ENCODE results near the gene C1orf167.

The C1orf167 gene

DNA sequence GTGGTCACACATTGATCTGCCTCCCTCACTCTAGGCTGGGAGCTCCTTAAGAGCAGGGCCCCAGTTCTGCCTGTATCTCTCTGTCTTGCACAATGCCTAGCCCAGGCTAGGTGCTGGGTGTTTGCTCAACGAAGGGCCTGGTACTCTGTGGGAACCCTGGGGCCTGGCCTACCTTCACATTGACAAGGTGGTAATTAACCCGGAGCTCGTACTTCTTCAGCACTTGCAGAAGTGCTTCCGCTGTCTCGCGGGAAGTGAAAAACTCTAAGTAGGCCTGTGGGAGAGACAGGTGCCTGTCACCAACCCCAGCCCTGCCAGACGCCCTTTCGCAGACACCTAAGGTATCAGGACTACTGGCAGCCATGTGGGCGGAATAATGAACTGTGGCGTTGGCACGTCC, 30.1 kb downstream of the C1orf167 start:
- Histone ChIP-seq H3K4me1 (ENCODE audit: control insufficient read depth, insufficient read depth, low read length) (peaks cover 15% of the 10 kb centered on the region), H3K4me3 (ENCODE audit: insufficient read depth, low read depth, low read length) (no peak overlapping the region), H3K27ac (ENCODE audit: insufficient read depth, low read depth, low read length, poor library complexity, severe bottlenecking) (no peak overlapping the region), H3K36me3 (ENCODE audit: control insufficient read depth, insufficient read depth, low read length) (peaks cover 13% of the 10 kb centered on the region), H3K27me3 (ENCODE audit: control insufficient read depth, insufficient read depth, low read length, poor library complexity, severe bottlenecking) (no peaks in the 10 kb centered on the region), H3K9me3 (ENCODE audit: control insufficient read depth, low read length) (no peaks in the 10 kb centered on the region)
- 96% methylated on average over 11 of the region's 11 CpGs for WGBS, 2 experiments

DNA sequence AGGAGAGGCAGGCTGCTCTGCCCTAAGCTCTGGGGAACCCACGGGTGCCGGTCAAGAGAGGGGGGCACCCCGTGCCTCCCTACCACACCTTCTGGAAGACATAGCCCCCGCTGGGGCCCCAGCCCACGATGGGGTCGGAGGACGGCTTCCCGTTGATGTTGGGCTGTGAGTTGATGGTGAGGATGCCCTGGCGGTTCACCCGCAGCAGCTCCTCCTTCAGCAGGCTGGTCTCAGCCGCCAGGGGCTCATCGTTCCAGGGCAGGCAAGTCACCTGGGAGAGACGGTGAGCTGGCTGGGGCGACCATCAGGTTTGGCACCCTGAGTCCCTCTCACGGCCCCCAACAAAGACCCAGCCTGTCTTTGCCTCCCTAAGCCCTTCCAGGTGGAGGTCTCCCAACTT, 31.8 kb downstream of the C1orf167 start:
- no peaks in the 10 kb centered on the region for H3K4me1 ChIP-seq (ENCODE audit: control insufficient read depth, insufficient read depth, low read length)
- no peak overlapping the region for H3K4me3 ChIP-seq (ENCODE audit: insufficient read depth, low read depth, low read length)
- no peaks in the 10 kb centered on the region for H3K27me3 ChIP-seq (ENCODE audit: control insufficient read depth, insufficient read depth, low read length, poor library complexity, severe bottlenecking)
- WGBS, 2 experiments: 93 to 94% methylated on average over 15 of the region's 15 CpGs
- no peaks in the 10 kb centered on the region for H3K9me3 ChIP-seq (ENCODE audit: control insufficient read depth, low read length)
- no peak overlapping the region for H3K27ac ChIP-seq (ENCODE audit: insufficient read depth, low read depth, low read length, poor library complexity, severe bottlenecking)
- H3K36me3 ChIP-seq (ENCODE audit: control insufficient read depth, insufficient read depth, low read length): peaks cover 13% of the 10 kb centered on the region

DNA sequence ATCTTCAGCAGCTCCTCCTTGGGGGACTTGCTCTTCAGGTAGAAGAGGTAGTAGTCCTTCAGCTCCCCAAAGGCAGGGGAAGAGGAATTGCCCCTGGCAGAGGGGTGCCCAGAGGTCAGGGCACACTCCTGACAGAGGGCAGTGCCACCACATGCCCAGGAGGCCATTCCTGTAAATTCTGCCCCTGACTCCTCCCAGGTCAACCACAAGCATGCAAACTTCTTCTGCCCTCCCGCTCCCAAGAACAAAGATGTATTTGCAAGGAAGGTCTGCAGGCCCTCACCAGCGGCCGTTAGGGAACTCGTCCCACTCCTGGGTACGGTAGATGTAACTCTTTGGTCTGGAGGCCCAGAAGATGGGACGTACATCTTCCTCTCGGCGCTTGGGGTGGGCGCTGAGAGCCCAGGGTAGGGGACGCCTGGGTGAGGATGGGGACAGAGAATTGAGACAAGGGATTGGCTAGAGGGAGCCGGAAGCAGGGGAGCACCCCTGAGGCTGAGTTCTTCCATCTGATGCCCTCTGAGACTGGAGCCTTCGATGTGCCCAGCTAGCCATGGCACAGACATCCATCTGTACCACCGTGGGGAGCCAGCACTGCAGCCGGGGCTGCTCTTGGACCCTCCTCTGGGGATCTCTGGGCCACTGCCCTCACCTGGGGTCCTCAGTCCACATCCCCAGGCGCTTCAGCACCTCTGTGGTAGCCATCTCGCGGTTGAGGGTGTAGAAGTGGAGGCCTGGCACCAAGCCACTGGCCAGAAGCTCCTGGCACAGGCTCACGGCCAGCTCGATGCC, 32.6 kb downstream of the C1orf167 start:
- Histone ChIP-seq H3K4me3 (ENCODE audit: insufficient read depth, low read depth, low read length) (no peak overlapping the region), H3K27me3 (ENCODE audit: control insufficient read depth, insufficient read depth, low read length, poor library complexity, severe bottlenecking) (no peaks in the 10 kb centered on the region), H3K9me3 (ENCODE audit: control insufficient read depth, low read length) (no peaks in the 10 kb centered on the region), H3K4me1 (ENCODE audit: control insufficient read depth, insufficient read depth, low read length) (no peaks in the 10 kb centered on the region), H3K36me3 (ENCODE audit: control insufficient read depth, insufficient read depth, low read length) (peaks cover 13% of the 10 kb centered on the region), H3K27ac (ENCODE audit: insufficient read depth, low read depth, low read length, poor library complexity, severe bottlenecking) (no peak overlapping the region)
- WGBS, 2 experiments: 94 to 96% methylated on average over 19 of the region's 19 CpGs

DNA sequence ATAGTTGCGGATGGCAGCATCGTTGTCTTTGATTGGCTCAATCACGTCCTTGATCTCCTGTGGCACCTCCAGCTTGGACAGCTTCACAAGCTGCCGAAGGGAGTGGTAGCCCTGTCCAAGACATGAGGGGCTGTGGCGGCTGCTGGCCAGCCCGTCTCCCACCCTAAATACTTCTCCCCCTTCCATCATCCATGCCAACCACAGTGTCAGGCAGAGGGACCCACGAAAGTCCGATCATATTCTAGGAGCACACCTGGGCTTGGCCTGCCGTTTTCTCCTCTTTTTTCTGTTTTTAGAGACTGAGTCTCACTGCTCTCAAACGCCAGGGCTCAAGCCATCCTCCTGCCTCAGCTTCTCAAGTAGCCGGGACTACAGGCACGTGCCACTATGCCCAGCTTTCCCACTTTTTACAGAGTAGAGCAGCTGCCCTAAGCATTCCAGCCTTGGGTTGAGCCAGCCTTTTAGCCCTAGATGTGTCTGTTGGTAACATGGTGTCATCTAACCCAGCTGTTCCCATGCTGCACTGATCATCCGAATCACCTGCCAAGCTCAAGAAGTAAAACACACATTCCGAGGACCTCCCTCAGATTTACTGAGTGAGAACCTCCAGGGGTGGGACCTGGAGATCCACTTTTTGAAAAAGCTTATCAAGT, 33.4 kb downstream of the C1orf167 start:
- no peaks in the 10 kb centered on the region for H3K4me1 ChIP-seq (ENCODE audit: control insufficient read depth, insufficient read depth, low read length)
- H3K27ac ChIP-seq (ENCODE audit: insufficient read depth, low read depth, low read length, poor library complexity, severe bottlenecking): no peak overlapping the region
- H3K27me3 ChIP-seq (ENCODE audit: control insufficient read depth, insufficient read depth, low read length, poor library complexity, severe bottlenecking): no peaks in the 10 kb centered on the region
- no peak overlapping the region for H3K4me3 ChIP-seq (ENCODE audit: insufficient read depth, low read depth, low read length)
- H3K36me3 ChIP-seq (ENCODE audit: control insufficient read depth, insufficient read depth, low read length): peaks cover 13% of the 10 kb centered on the region
- 87 to 88% methylated on average over 14 of the region's 14 CpGs for WGBS, 2 experiments
- H3K9me3 ChIP-seq (ENCODE audit: control insufficient read depth, low read length): no peaks in the 10 kb centered on the region

DNA sequence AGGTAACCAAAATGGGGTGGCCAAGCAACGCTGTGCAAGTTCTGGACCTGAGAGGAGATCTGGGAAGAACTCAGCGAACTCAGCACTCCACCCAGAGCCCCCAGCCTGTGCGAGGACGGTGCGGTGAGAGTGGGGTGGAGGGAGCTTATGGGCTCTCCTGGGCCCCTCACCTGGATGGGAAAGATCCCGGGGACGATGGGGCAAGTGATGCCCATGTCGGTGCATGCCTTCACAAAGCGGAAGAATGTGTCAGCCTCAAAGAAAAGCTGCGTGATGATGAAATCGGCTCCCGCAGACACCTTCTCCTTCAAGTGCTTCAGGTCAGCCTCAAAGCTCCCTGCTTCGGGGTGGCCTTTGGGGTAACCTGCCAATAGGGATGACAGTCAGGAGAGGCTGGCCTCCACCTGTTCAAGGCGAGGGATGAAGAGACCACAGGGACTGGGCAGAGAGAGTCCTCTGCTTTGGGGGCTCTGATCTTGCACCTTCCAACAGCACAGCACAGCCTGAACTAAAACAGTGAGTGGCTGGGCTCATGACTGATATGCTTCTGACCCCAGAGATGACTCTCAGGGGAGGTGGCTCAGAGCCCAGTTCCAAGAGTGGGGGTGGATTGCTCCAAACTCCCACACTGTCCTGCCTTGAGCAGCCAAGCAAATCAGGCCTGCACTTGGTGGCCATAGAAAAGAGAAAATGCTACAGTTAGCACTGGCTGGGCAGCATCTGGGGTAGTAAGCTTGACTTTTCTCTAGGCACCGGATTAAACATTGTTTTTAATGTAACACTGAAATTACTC, 34.2 kb downstream of the C1orf167 start:
- Histone ChIP-seq H3K9me3 (ENCODE audit: control insufficient read depth, low read length) (no peaks in the 10 kb centered on the region), H3K36me3 (ENCODE audit: control insufficient read depth, insufficient read depth, low read length) (peaks cover 13% of the 10 kb centered on the region)

DNA sequence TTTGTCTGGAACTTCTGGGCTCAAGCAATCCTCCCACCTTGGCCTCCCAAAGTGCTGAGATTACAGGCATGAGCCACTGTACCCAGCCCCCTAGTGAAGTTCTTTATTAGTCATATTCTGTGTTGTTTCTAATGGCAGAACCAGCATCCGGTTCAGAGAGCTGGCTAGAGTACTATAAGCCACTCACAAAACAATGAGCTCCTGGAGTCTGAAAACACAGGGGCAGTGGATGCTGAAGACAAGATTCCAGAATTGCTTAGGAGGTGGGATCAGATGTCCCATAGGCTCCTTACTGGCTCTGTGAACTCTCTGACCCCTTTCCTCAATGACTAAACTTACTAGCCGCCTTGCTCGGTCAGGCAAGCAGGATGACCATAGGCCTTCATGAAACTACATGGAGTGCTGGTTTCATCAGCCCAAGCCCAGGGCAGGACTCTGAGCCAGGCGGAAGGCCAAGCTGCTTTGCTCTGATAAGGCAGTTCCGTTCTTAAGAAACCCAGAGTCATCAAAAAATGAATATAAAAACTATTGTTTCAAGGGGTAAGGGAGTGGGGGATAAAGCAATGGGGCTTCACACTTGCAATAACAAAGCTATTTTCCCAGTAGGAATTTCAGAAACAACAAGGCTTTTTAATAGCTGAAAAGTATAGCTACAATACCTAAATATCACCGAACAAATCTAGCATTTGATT, 35.7 kb downstream of the C1orf167 start:
- WGBS, 2 experiments: 93 to 95% methylated on average over 6 of the region's 6 CpGs
- Histone ChIP-seq H3K4me3 (ENCODE audit: insufficient read depth, low read depth, low read length) (no peak overlapping the region), H3K36me3 (ENCODE audit: control insufficient read depth, insufficient read depth, low read length) (peaks cover 10% of the 10 kb centered on the region), H3K27me3 (ENCODE audit: control insufficient read depth, insufficient read depth, low read length, poor library complexity, severe bottlenecking) (no peaks in the 10 kb centered on the region), H3K4me1 (ENCODE audit: control insufficient read depth, insufficient read depth, low read length) (peaks cover 5% of the 10 kb centered on the region), H3K27ac (ENCODE audit: insufficient read depth, low read depth, low read length, poor library complexity, severe bottlenecking) (no peak overlapping the region), H3K9me3 (ENCODE audit: control insufficient read depth, low read length) (no peaks in the 10 kb centered on the region)

More for the DNA sequence above, 34.2 kb downstream of the C1orf167 start:
- H3K4me1 ChIP-seq (ENCODE audit: control insufficient read depth, insufficient read depth, low read length): no peaks in the 10 kb centered on the region
- no peak overlapping the region for H3K27ac ChIP-seq (ENCODE audit: insufficient read depth, low read depth, low read length, poor library complexity, severe bottlenecking)
- no peak overlapping the region for H3K4me3 ChIP-seq (ENCODE audit: insufficient read depth, low read depth, low read length)
- 97% methylated on average over 15 of the region's 15 CpGs for WGBS, 2 experiments
- H3K27me3 ChIP-seq (ENCODE audit: control insufficient read depth, insufficient read depth, low read length, poor library complexity, severe bottlenecking): no peaks in the 10 kb centered on the region

DNA sequence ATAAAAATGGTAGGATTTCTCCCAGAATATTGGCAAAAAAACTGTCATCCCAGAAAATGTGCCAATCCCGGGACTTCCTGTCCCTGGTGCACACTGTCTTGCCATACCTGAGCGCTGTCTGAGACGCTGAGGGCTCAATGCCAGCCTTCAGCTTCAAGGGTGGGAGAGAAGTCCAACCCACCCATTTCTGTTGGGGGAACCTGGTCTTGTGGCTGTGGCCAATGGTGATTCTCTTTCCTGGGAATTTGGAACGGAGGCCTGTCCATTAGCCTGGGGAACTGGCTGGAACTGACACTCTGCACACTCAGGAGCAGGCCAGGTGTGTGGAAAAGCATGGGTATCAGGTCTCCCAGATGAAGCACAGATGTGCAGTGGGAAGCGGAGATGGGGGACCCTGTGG, 37.1 kb downstream of the C1orf167 start:
- Histone ChIP-seq H3K4me1 (ENCODE audit: control insufficient read depth, insufficient read depth, low read length) (peaks cover 15% of the 10 kb centered on the region), H3K9me3 (ENCODE audit: control insufficient read depth, low read length) (no peaks in the 10 kb centered on the region), H3K36me3 (ENCODE audit: control insufficient read depth, insufficient read depth, low read length) (peaks cover 7% of the 10 kb centered on the region), H3K27me3 (ENCODE audit: control insufficient read depth, insufficient read depth, low read length, poor library complexity, severe bottlenecking) (no peaks in the 10 kb centered on the region), H3K4me3 (ENCODE audit: insufficient read depth, low read depth, low read length) (no peak overlapping the region), H3K27ac (ENCODE audit: insufficient read depth, low read depth, low read length, poor library complexity, severe bottlenecking) (no peak overlapping the region)
- 93 to 95% methylated on average over 5 of the region's 5 CpGs for WGBS, 2 experiments

DNA sequence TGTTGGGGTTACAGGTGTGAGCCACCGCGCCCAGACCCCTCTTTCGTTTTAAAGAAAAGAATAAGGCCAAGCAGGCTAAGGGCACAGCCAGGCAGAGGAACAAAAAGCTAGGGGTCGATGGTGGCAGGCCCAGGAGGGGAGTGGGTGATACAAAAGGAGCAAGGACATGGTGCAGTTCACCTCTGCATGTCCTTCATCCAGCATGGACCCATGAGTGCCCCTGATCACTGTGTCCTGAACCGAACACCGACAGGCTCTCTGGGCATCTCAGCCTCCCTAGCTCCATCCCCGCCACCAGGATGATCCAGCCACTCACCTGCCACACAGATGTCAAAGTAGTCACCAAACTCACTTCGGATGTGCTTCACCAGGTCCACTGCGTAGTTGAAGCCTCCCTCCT, 37.9 kb downstream of the C1orf167 start:
- WGBS, 2 experiments: 93 to 94% methylated on average over 9 of the region's 9 CpGs
- Histone ChIP-seq H3K4me1 (ENCODE audit: control insufficient read depth, insufficient read depth, low read length) (peaks cover 23% of the 10 kb centered on the region), H3K9me3 (ENCODE audit: control insufficient read depth, low read length) (no peaks in the 10 kb centered on the region), H3K36me3 (ENCODE audit: control insufficient read depth, insufficient read depth, low read length) (peaks cover 7% of the 10 kb centered on the region), H3K27me3 (ENCODE audit: control insufficient read depth, insufficient read depth, low read length, poor library complexity, severe bottlenecking) (no peaks in the 10 kb centered on the region), H3K27ac (ENCODE audit: insufficient read depth, low read depth, low read length, poor library complexity, severe bottlenecking) (no peak overlapping the region), H3K4me3 (ENCODE audit: insufficient read depth, low read depth, low read length) (no peak overlapping the region)

DNA sequence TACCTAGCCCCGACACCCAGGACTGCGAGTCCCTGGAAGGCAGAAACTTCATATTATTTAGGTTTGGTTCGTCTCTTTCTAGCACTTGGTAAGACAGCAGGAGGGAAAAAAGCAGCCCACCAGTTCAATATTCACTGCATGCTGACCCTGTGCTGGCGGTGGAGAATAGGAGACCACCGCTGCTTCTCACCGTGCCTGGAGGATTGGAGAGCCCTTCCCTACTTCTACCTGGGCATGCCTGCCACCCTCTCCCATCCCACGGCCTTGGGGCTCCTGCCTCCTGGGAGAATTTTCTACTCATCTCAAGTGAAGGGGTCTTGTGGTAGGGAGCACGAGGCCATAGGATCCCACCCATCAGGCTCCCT, 38.4 kb downstream of the C1orf167 start:
- Histone ChIP-seq H3K36me3 (ENCODE audit: control insufficient read depth, insufficient read depth, low read length) (peaks cover 7% of the 10 kb centered on the region), H3K27me3 (ENCODE audit: control insufficient read depth, insufficient read depth, low read length, poor library complexity, severe bottlenecking) (no peaks in the 10 kb centered on the region), H3K4me1 (ENCODE audit: control insufficient read depth, insufficient read depth, low read length) (peaks cover 25% of the 10 kb centered on the region), H3K4me3 (ENCODE audit: insufficient read depth, low read depth, low read length) (no peak overlapping the region), H3K9me3 (ENCODE audit: control insufficient read depth, low read length) (no peaks in the 10 kb centered on the region), H3K27ac (ENCODE audit: insufficient read depth, low read depth, low read length, poor library complexity, severe bottlenecking) (no peak overlapping the region)
- 93 to 98% methylated on average over 7 to 8 of the region's 8 CpGs for WGBS, 2 experiments
